ENCODE data around the gene TICAM1. TPM values are rescaled to one million over a fixed set of nuclear protein-coding genes. Genes with fewer than 3 reads are reported as not detected.
"Not testable (repeated sequence)": the region's sequence is repeated elsewhere in the genome, so short reads cannot be mapped to it uniquely, and the experiment has no call there.

The TICAM1 gene
- total and polyA plus RNA-seq, 10 of the 15 experiments (the other 5 are each of a cell fraction or from before 2014, with no cell fraction given): 0.31 to 31.1 (median 5.3) TPM

- DNase-seq (ENCODE audit: low read depth, low spot score) (no peak), ATAC-seq (no peak), FAIRE-seq (no peak)
- ChIA-PET RAD21 (ENCODE audit: unreplicated experiment) (no interaction called here), POLR2A (interaction anchor here (0.5 to 0.7 kb wide), 2 partner anchors 61 to 214 kb away, joined by 3 to 9 read pairs; no protein-coding TSS in a partner anchor), CTCF (interaction anchor here (1.3 kb wide), 1 partner anchor 15 kb away, joined by 3 read pairs; no protein-coding TSS in a partner anchor), SMC1A (ENCODE audit: uncharacterized antibody, unreplicated experiment) (no interaction called here)
- H3K79me2 ChIP-seq (ENCODE audit: control insufficient read depth, insufficient read depth, low read length): peaks cover 38% of the 10 kb centered on the region
- H3K4me1 ChIP-seq (ENCODE audit: control insufficient read depth, insufficient read depth, low read length): peaks cover 22% of the 10 kb centered on the region
- peaks cover 0 to 12% of the 10 kb centered on the region in 2 experiments; a peak in 3 of 4 replicates for H3K36me3 ChIP-seq (ENCODE audit: control insufficient read depth in 2 of 2, insufficient read depth in 2 of 2, low read length in 1 of 2)
- H3K4me2 ChIP-seq (ENCODE audit: control insufficient read depth, insufficient read depth): peak overlapping the region; percentile 60; the same call in 1 of the 2 replicates
- no TSS peak for BruUV-seq (replicated peaks)
- H3K27me3 ChIP-seq (replicated peaks in 1 of 2; ENCODE audit: control insufficient read depth in 2 of 2, insufficient read depth in 2 of 2, low read length in 1 of 2): no peaks in the 10 kb centered on the region
- intact Hi-C loops (cut with micrococcal nuclease; ENCODE audit: unreplicated experiment) (no loop called here), in situ Hi-C loops (cut with MboI) (loop anchor here (5.0 kb wide), 1 partner anchor 63 kb away; no protein-coding TSS in a partner anchor)
- TF ChIP-seq RFX5 (IDR thresholded peaks at IDR 0.05; ENCODE audit: low read depth, low read length) (no peak), HSF1 (IDR thresholded peaks at IDR 0.05; ENCODE audit: low read depth, low read length) (no peak), MTA2 (IDR thresholded peaks at IDR 0.05; ENCODE audit: low read depth) (no peak), HDAC6 (IDR thresholded peaks at IDR 0.05; ENCODE audit: unreplicated experiment) (no peak), SMARCA5 (IDR thresholded peaks at IDR 0.05) (no peak), RUNX3 (IDR thresholded peaks at IDR 0.05; ENCODE audit: low read length) (no peak), CHD4 (IDR thresholded peaks at IDR 0.05) (no peak), REST (IDR thresholded peaks at IDR 0.05; ENCODE audit: low read depth, low read length) (no peak)
- WGBS (ENCODE audit: insufficient coverage, insufficient replicate concordance, low lambda C conversion rate, missing lambda C conversion rate): 94% methylated on average over 11 of the region's 11 CpGs
- no peak overlapping the region for H2AFZ ChIP-seq (ENCODE audit: control insufficient read depth, low read depth, low read length)
- no peaks in the 10 kb centered on the region for H3K9me3 ChIP-seq (replicated peaks; ENCODE audit: control insufficient read depth, insufficient read depth, low read length)
- no peak overlapping the region for H3K27ac ChIP-seq (ENCODE audit: control insufficient read depth, insufficient read depth)
- no peak overlapping the region for H3K9ac ChIP-seq (ENCODE audit: control insufficient read depth, insufficient read depth, low read length)
- no peak overlapping the region for H3K4me3 ChIP-seq
- H4K20me1 ChIP-seq (ENCODE audit: control insufficient read depth, insufficient read depth): no peaks in the 10 kb centered on the region
These were observed 36.5 kb downstream of the TICAM1 start for GRCh38 chr19:4794971-4795370.

- H3K9ac ChIP-seq (ENCODE audit: control insufficient read depth, insufficient read depth, low read length); FAIRE-seq; intact Hi-C loops (cut with micrococcal nuclease; ENCODE audit: unreplicated experiment); ATAC-seq; H2AFZ ChIP-seq (ENCODE audit: control insufficient read depth, low read depth, low read length); RAD21 ChIA-PET (ENCODE audit: unreplicated experiment); H3K27ac ChIP-seq (ENCODE audit: control insufficient read depth, insufficient read depth); SMC1A ChIA-PET (ENCODE audit: uncharacterized antibody, unreplicated experiment); H4K20me1 ChIP-seq (ENCODE audit: control insufficient read depth, insufficient read depth); BruUV-seq (replicated peaks); DNase-seq (ENCODE audit: low read depth, low spot score); POLR2A ChIA-PET; H3K4me3 ChIP-seq; H3K9me3 ChIP-seq (replicated peaks; ENCODE audit: control insufficient read depth, insufficient read depth, low read length); H3K27me3 ChIP-seq (replicated peaks in 1 of 2; ENCODE audit: control insufficient read depth in 2 of 2, insufficient read depth in 2 of 2, low read length in 1 of 2): not testable (repeated sequence)
- WGBS (ENCODE audit: insufficient coverage, insufficient replicate concordance, low lambda C conversion rate, missing lambda C conversion rate): 90% methylated on average over 19 of the region's 19 CpGs
- Histone ChIP-seq H3K4me2 (ENCODE audit: control insufficient read depth, insufficient read depth) (peak overlapping the region; percentile 89; the same call in 1 of the 2 replicates), H3K79me2 (ENCODE audit: control insufficient read depth, insufficient read depth, low read length) (peaks cover 38% of the 10 kb centered on the region), H3K4me1 (ENCODE audit: control insufficient read depth, insufficient read depth, low read length) (peaks cover 22% of the 10 kb centered on the region), H3K36me3 (ENCODE audit: control insufficient read depth in 2 of 2, insufficient read depth in 2 of 2, low read length in 1 of 2) (peaks cover 0 to 12% of the 10 kb centered on the region in 2 experiments; a peak in 3 of 4 replicates)
- in situ Hi-C loops (cut with MboI): loop anchor here (5.0 kb wide), 1 partner anchor 61 kb away; no protein-coding TSS in a partner anchor
- CTCF ChIA-PET: interaction anchor here (4.1 kb wide), 1 partner anchor 61 kb away, joined by 160 read pairs; no protein-coding TSS in a partner anchor
These were observed 38.2 kb downstream of the TICAM1 start for GRCh38 chr19:4793278-4793677.
